Transverse colon (tissue), 4 donors: Measurements from ENCODE around the gene WDR72. TPM values are rescaled to one million over a fixed set of nuclear protein-coding genes. Genes with fewer than 3 reads are reported as not detected.

Source experiments
- DNase-seq: peaks from one replicate; pipeline ENCODE4 v3.0.0-alpha.2; 2019
- H3K27ac ChIP-seq, 4 donors: fragments of 200-600 bp; sonication (generic); 2 replicates each; pipeline ENCODE4 v1.5.1; 2016 to 2018; ENCODE audit warnings: inconsistent platforms in 4 of 4
- H3K27me3 ChIP-seq: fragments of 200-600 bp; sonication (generic); 2 replicates; pipeline ENCODE4 v1.5.1; 2017; ENCODE audit warnings: inconsistent platforms
- H3K36me3 ChIP-seq, 4 donors: fragments of 200-600 bp; sonication (generic); 2 replicates each; pipeline ENCODE4 v1.5.1; 2017 to 2019; ENCODE audit warnings: inconsistent platforms in 4 of 4
- H3K4me1 ChIP-seq, 4 donors: fragments of 200-600 bp; sonication (generic); 2 replicates each; pipeline ENCODE4 v1.5.1; 2017 to 2020; ENCODE audit warnings: inconsistent platforms in 4 of 4
- H3K4me3 ChIP-seq, 4 donors: fragments of 200-600 bp; sonication (generic); 1 replicate in 1 of 4; 2 replicates in 3 of 4; pipeline versions ENCODE4 v1.5.1 to v1.6.1; 2017 to 2019; ENCODE audit warnings: inconsistent platforms in 4 of 4
- H3K9me3 ChIP-seq, 2 donors: fragments of 200-600 bp; sonication (generic); 2 replicates each; pipeline ENCODE4 v1.5.1; 2017 to 2019; ENCODE audit warnings: inconsistent platforms in 2 of 2
- CTCF ChIP-seq, 5 experiments: fragments of 200-600 bp in 3 of 5; fragments of 450-650 bp in 2 of 5; sonication (generic) in 3 of 5; IDR thresholded peaks; 1 replicate in 2 of 5; 2 replicates in 3 of 5; pipeline ENCODE4 v1.5.1; 2016 to 2017; ENCODE audit warnings: antibody characterized with exemption in 5 of 5, inconsistent platforms in 3 of 5, mild to moderate bottlenecking in 2 of 5, moderate library complexity in 1 of 5
- EP300 ChIP-seq: sonication (generic); formaldehyde crosslinking; IDR thresholded peaks from one replicate; pipeline ENCODE4 v1.6.1; 2017; ENCODE audit warnings: antibody characterized with exemption, low read depth
- POLR2A ChIP-seq: fragments of 450-650 bp; IDR thresholded peaks from one replicate; pipeline ENCODE4 v1.6.1; 2016; ENCODE audit warnings: antibody characterized with exemption, mild to moderate bottlenecking, moderate library complexity
- POLR2AphosphoS5 ChIP-seq, 3 donors: sonication (generic); formaldehyde crosslinking; IDR thresholded peaks; one replicate each; pipeline ENCODE4 v1.6.1; 2016; ENCODE audit warnings: antibody characterized with exemption in 3 of 3
- WGBS, 2 donors: methylation state at CpG; one replicate each; pipeline ENCODE4 v1.1.5; 2018; ENCODE audit warnings: low coverage in 1 of 2; 5-methylcytosine and 5-hydroxymethylcytosine counted together
- in situ Hi-C, 4 donors: fragments of 200-750 bp; cut with MboI; loops; one replicate each; pipeline versions ENCODE4 v1.15.0 to v1.15.1; 2017; ENCODE audit warnings: low sequenced_read_pairs in 3 of 4, low pct_ligation_motif_present in 1 of 4, low pct_unique_long_range_greater_than_20kb in 1 of 4
- intact Hi-C: fragments of 100-400 bp; cut with DNase I; formaldehyde crosslinking; loops from one replicate; pipeline ENCODE4 v1.15.1; 2023; ENCODE audit warnings: low total_unique reads
- total RNA-seq, 4 donors: library from RNA; depleted of rRNA; stranded (reverse); fragments of >200 nt; gene quantifications; one replicate each; pipeline ENCODE4 v1.1.0, GENCODE V29; 2016

Gene WDR72
- total RNA-seq, 4 donors from 2014 or later = 0.14 to 0.16 TPM; not detected in 2

GRCh38 chr15:53535886-53536285 lies 223.6 kb downstream of the WDR72 start:
- no peak for DNase-seq
- in situ Hi-C loops (no loop called here), intact Hi-C loops (no loop called here)
- Histone ChIP-seq H3K27ac (no peak overlapping the region), H3K36me3 (no peaks in the 10 kb centered on the region), H3K27me3 (no peaks in the 10 kb centered on the region), H3K4me3 (no peak overlapping the region), H3K4me1 (no peaks in the 10 kb centered on the region), H3K9me3 (no peaks in the 10 kb centered on the region)
- TF ChIP-seq EP300 = no peak
- TF ChIP-seq POLR2AphosphoS5 (IDR thresholded peaks at IDR 0.05) = no peak
- no peak for TF ChIP-seq POLR2A
- TF ChIP-seq CTCF (IDR thresholded peaks at IDR 0.05) = no peak
- WGBS, 2 donors = 76 to 100% methylated on average over 1 to 4 of the region's 4 CpGs

- Histone ChIP-seq H3K4me3 (no peak overlapping the region), H3K36me3 (no peaks in the 10 kb centered on the region), H3K4me1 (no peaks in the 10 kb centered on the region), H3K27ac (no peak overlapping the region), H3K27me3 (no peaks in the 10 kb centered on the region), H3K9me3 (no peaks in the 10 kb centered on the region)
- no peak for DNase-seq
- intact Hi-C loops = no loop called here
- in situ Hi-C loops = no loop called here
- TF ChIP-seq EP300 (no peak), POLR2A (no peak), CTCF (IDR thresholded peaks at IDR 0.05) (no peak), POLR2AphosphoS5 (IDR thresholded peaks at IDR 0.05) (no peak)
- WGBS, 2 donors = 70 to 77% methylated on average over 2 of the region's 2 CpGs
These were observed 225.2 kb downstream of the WDR72 start for GRCh38 chr15:53534105-53534839.

GRCh38 chr15:53530761-53531160 lies 228.7 kb downstream of the WDR72 start:
- TF ChIP-seq EP300 (no peak), POLR2AphosphoS5 (IDR thresholded peaks at IDR 0.05) (no peak), CTCF (IDR thresholded peaks at IDR 0.05) (no peak), POLR2A (no peak)
- intact Hi-C loops = no loop called here

GRCh38 chr15:53527996-53528395 lies 231.5 kb downstream of the WDR72 start:
- intact Hi-C loops = no loop called here
- Histone ChIP-seq H3K4me1 (no peaks in the 10 kb centered on the region), H3K9me3 (no peaks in the 10 kb centered on the region), H3K36me3 (no peaks in the 10 kb centered on the region), H3K27ac (no peak overlapping the region), H3K27me3 (no peaks in the 10 kb centered on the region), H3K4me3 (no peak overlapping the region)
- in situ Hi-C loops = no loop called here
- DNase-seq = no peak
- TF ChIP-seq EP300 (no peak), CTCF (IDR thresholded peaks at IDR 0.05) (no peak), POLR2A (no peak), POLR2AphosphoS5 (IDR thresholded peaks at IDR 0.05) (no peak)

More at GRCh38 chr15:53530761-53531160, 228.7 kb downstream of the WDR72 start:
- no peak overlapping the region for H3K4me3 ChIP-seq
- H3K27me3 ChIP-seq = no peaks in the 10 kb centered on the region
- 67 to 79% methylated on average over 2 to 3 of the region's 3 CpGs for WGBS, 2 donors
- no peak overlapping the region for H3K27ac ChIP-seq
- H3K9me3 ChIP-seq = no peaks in the 10 kb centered on the region
- H3K36me3 ChIP-seq = no peaks in the 10 kb centered on the region
- in situ Hi-C loops = no loop called here
- DNase-seq = no peak
- no peaks in the 10 kb centered on the region for H3K4me1 ChIP-seq
